Measurements from ENCODE around the gene DDIT4. TPM values are rescaled to one million over a fixed set of nuclear protein-coding genes. Genes with fewer than 3 reads are reported as not detected.
A peak's percentile ranks its signal among the peaks of the same experiment; 100 is the strongest.

DDIT4 gene
- total and polyA plus RNA-seq, 8 donors, result 89.9 to 188 (median 162) TPM

GRCh38 chr10:72257051-72257892 lies 16.5 kb upstream of the DDIT4 start:
- Histone ChIP-seq H3K27ac (peak overlapping the region; percentile 14 to 97 (median 92)), H3K27me3 (no peaks in the 10 kb centered on the region), H3K9me3 (no peaks in the 10 kb centered on the region), H3K4me1 (peaks cover 79 to 98% (median 86%) of the 10 kb centered on the region in 4 donors), H3K4me3 (no peak overlapping the region), H3K36me3 (no peaks in the 10 kb centered on the region)
- intact Hi-C loops (cut with DNase I; ENCODE audit: low total_unique reads), result no loop called here
- TF ChIP-seq EP300 (IDR thresholded peaks at IDR 0.05) (no peak), POLR2AphosphoS5 (IDR thresholded peaks at IDR 0.05) (peak in 1 of 3 donors; percentile 19), POLR2A (IDR thresholded peaks at IDR 0.05) (no peak), CTCF (IDR thresholded peaks at IDR 0.05) (no peak)
- peak in 1 of 2 donors; percentile 57 for DNase-seq
- WGBS, 5 donors, result 66 to 76% (median 75%) methylated on average over 8 of the region's 8 CpGs

GRCh38 chr10:72258617-72259016 lies 15.1 kb upstream of the DDIT4 start:
- H3K36me3 ChIP-seq, result no peaks in the 10 kb centered on the region
- no peak for DNase-seq
- peaks cover 74 to 92% (median 83%) of the 10 kb centered on the region in 4 donors for H3K4me1 ChIP-seq
- H3K9me3 ChIP-seq, result no peaks in the 10 kb centered on the region
- intact Hi-C loops (cut with DNase I; ENCODE audit: low total_unique reads), result no loop called here
- H3K27me3 ChIP-seq, result no peaks in the 10 kb centered on the region
- H3K27ac ChIP-seq, result peak overlapping the region in 4 of 5 donors; percentile 92 to 96 (median 94)
- no peak for TF ChIP-seq POLR2AphosphoS5 (IDR thresholded peaks at IDR 0.05)
- no peak for TF ChIP-seq POLR2A (IDR thresholded peaks at IDR 0.05)
- TF ChIP-seq CTCF (IDR thresholded peaks at IDR 0.05), result no peak
- TF ChIP-seq EP300 (IDR thresholded peaks at IDR 0.05), result no peak
- no peak overlapping the region for H3K4me3 ChIP-seq
- WGBS, 5 donors, result 96 to 99% (median 97%) methylated on average over 4 of the region's 4 CpGs

- Histone ChIP-seq H3K27me3 (no peaks in the 10 kb centered on the region), H3K4me3 (no peak overlapping the region), H3K9me3 (no peaks in the 10 kb centered on the region), H3K27ac (peak overlapping the region; percentile 89 to 96 (median 94)), H3K4me1 (peaks cover 71 to 90% (median 81%) of the 10 kb centered on the region in 4 donors), H3K36me3 (no peaks in the 10 kb centered on the region)
- WGBS, 5 donors, result 41 to 51% (median 48%) methylated on average over 5 of the region's 5 CpGs
- intact Hi-C loops (cut with DNase I; ENCODE audit: low total_unique reads), result no loop called here
- no peak for TF ChIP-seq POLR2A (IDR thresholded peaks at IDR 0.05)
- no peak for TF ChIP-seq CTCF (IDR thresholded peaks at IDR 0.05)
- TF ChIP-seq EP300 (IDR thresholded peaks at IDR 0.05), result no peak
- no peak for TF ChIP-seq POLR2AphosphoS5 (IDR thresholded peaks at IDR 0.05)
- peak in 1 of 2 donors; percentile 73 for DNase-seq
Observed at GRCh38 chr10:72259491-72260238, 14.1 kb upstream of the DDIT4 start.

- peak overlapping the region; percentile 89 to 96 (median 94) for H3K27ac ChIP-seq
- no peaks in the 10 kb centered on the region for H3K36me3 ChIP-seq
- H3K9me3 ChIP-seq, result no peaks in the 10 kb centered on the region
- H3K4me3 ChIP-seq, result peak overlapping the region; percentile 41 to 55 (median 50)
- 9 to 15% (median 12%) methylated on average over 15 to 19 of the region's 19 CpGs for WGBS, 5 donors
- intact Hi-C loops (cut with DNase I; ENCODE audit: low total_unique reads), result no loop called here
- no peaks in the 10 kb centered on the region for H3K27me3 ChIP-seq
- peaks cover 64 to 83% (median 75%) of the 10 kb centered on the region in 4 donors for H3K4me1 ChIP-seq
- TF ChIP-seq POLR2AphosphoS5 (IDR thresholded peaks at IDR 0.05), result peak in 2 of 3 donors; percentile 41 to 55
- peak; percentile 22 for TF ChIP-seq EP300 (IDR thresholded peaks at IDR 0.05)
- no peak for TF ChIP-seq CTCF (IDR thresholded peaks at IDR 0.05)
- no peak for TF ChIP-seq POLR2A (IDR thresholded peaks at IDR 0.05)
- peak; percentile 83 to 96 for DNase-seq
Observed at GRCh38 chr10:72260239-72260975, 13.3 kb upstream of the DDIT4 start.
